Immature natural killer cell (primary cell): Measurements from ENCODE around the gene NRDC. TPM values are rescaled to one million over a fixed set of nuclear protein-coding genes. Genes with fewer than 3 reads are reported as not detected.
"Not testable (repeated sequence)": the region's sequence is repeated elsewhere in the genome, so short reads cannot be mapped to it uniquely, and the experiment has no call there.

Experiments used
- DNase-seq, 3 donors: peaks; one replicate each; pipeline ENCODE4 v3.0.0; 2022; ENCODE audit warnings: mixed read lengths in 1 of 3
- H3K27ac Mint-ChIP-seq, 6 donors: one replicate each; pipeline ENCODE4 v1.8.0; 2020; ENCODE audit warnings: mixed read lengths in 6 of 6, mild to moderate bottlenecking in 5 of 6, inconsistent platforms in 4 of 6, moderate library complexity in 3 of 6
- H3K27me3 Mint-ChIP-seq, 3 donors: one replicate each; pipeline ENCODE4 v1.8.0; 2020 to 2021; ENCODE audit warnings: low read depth in 3 of 3, mild to moderate bottlenecking in 3 of 3, mixed read lengths in 3 of 3, moderate library complexity in 3 of 3, inconsistent platforms in 1 of 3
- H3K36me3 Mint-ChIP-seq, 3 donors: one replicate each; pipeline ENCODE4 v1.8.0; 2020; ENCODE audit warnings: mixed read lengths in 3 of 3, inconsistent platforms in 2 of 3, mild to moderate bottlenecking in 2 of 3
- H3K4me1 Mint-ChIP-seq, 2 donors: one replicate each; pipeline ENCODE4 v1.8.0; 2020; ENCODE audit warnings: inconsistent platforms in 2 of 2, mild to moderate bottlenecking in 2 of 2, mixed read lengths in 2 of 2, moderate library complexity in 1 of 2
- H3K4me3 Mint-ChIP-seq, 5 donors: one replicate each; pipeline ENCODE4 v1.8.0; 2020; ENCODE audit warnings: mild to moderate bottlenecking in 5 of 5, mixed read lengths in 5 of 5, inconsistent platforms in 3 of 5, moderate library complexity in 3 of 5
- H3K9me3 Mint-ChIP-seq, 6 donors: one replicate each; pipeline ENCODE4 v1.8.0; 2020; ENCODE audit warnings: mild to moderate bottlenecking in 6 of 6, mixed read lengths in 6 of 6, inconsistent platforms in 4 of 6, moderate library complexity in 3 of 6
- polyA plus RNA-seq, 3 donors: library from polyadenylated mRNA; unstranded; fragments of 300-500 nt; fragmentation: Illumina TruSeq; gene quantifications; one replicate each; pipeline ENCODE4 v1.2.3, GENCODE V29; 2021

The NRDC gene
- polyA plus RNA-seq, 3 donors from 2014 or later = 66.2 to 101 (median 82.2) TPM

DNA sequence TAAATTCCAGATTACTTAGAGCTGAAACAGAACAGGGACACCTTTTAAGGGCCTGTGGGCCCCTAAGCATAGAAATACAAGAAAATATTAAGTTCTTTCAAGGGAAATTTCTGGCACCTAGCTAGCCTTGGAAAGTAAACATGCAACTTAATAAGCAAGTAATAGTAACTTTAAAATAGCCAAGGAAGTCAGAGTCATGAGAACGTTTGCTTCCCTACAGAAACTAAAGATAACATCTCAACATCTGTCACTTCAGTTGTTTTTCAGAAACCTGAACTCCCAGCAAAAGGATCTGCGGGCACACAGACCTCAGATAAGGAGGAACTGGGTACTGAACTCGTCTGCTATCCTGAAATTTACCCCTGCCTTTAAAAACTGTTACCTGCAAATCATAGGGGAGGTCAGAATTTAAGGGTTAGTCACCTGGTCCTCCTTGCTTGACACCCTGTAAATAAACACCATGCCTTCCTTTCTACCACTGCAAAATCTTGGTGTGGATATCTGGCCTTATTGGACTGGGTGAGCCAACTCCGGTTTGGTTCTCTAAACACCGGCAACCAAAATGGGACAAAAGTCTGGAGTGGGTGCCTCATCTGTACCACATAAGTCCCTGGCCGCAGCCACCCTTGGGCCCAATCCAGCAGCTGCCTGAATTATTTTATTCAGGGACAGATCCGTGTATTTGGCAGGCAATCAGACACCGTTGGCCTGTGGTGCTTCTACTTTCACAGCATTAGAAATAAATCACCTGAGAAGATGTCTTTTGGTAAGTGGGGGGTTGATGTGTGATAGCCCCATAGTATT, 27.9 kb downstream of the NRDC start:
- H3K27ac Mint-ChIP-seq = peak overlapping the region in 2 of 6 donors; percentile 5 to 21
- H3K27me3 Mint-ChIP-seq = peaks cover 0 to 3% (median 0%) of the 10 kb centered on the region in 3 donors
- no peak overlapping the region for H3K4me3 Mint-ChIP-seq
- no peaks in the 10 kb centered on the region for H3K9me3 Mint-ChIP-seq
- H3K4me1 Mint-ChIP-seq = peaks cover 8 to 28% of the 10 kb centered on the region in 2 donors
- DNase-seq = no peak
- peaks cover 0 to 15% (median 8%) of the 10 kb centered on the region in 3 donors for H3K36me3 Mint-ChIP-seq

DNA sequence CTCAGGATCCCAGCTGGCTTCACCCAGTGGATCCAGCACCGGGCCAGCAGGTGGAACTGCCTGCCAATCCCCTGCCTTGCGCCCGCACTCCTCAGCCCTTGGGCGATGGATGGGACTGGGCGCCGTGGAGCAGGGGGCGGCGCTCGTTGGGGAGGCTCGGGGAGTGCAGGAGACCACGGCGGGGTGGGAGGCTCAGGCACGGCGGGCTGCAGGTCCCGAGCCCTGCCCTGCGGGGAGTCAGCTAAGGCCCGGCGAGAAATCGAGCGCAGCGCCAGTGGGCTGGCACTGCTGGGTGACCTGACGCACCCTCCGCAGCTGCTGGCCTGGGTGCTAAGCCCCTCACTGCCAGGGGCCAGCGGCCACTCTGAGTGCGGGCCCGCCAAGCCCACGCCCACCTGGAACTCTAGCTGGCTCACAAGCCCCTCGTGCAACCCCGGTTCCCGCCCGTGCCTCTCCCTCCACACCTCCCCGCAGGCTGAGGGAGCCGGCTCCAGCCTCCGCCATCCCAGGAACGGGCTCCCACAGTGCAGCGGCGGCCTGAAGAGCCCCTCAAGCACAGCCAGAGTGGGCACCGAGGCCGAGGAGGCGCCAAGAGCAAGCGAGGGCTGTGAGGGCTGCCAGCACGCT, 31.1 kb downstream of the NRDC start:
- Mint-ChIP-seq H3K4me3 (no peak overlapping the region), H3K27me3 (no peaks in the 10 kb centered on the region), H3K9me3 (no peaks in the 10 kb centered on the region), H3K4me1 (peaks cover 19 to 47% of the 10 kb centered on the region in 2 donors), H3K27ac (no peak overlapping the region), H3K36me3 (peaks cover 0 to 12% (median 6%) of the 10 kb centered on the region in 3 donors)
- no peak for DNase-seq

DNA sequence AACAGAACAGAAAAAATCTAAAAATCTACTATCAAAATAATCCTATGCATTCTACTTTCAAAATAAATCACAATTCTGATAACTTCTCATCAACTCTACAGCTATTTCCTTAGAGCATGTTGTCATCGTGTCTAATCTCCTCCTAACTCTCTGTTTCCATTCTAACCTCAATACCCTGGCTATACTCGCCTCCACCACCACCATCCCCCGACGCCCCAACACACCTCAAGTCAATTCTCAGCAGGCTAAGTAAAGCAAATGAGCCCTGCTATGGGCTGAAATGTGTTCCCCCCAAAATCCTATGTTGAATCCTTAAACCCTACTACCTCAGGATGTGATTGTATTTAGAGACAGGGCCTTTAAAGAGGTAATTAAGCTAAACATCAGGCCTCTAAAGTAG, 34.6 kb downstream of the NRDC start:
- H3K9me3 Mint-ChIP-seq = no peaks in the 10 kb centered on the region
- H3K27me3 Mint-ChIP-seq = no peaks in the 10 kb centered on the region
- H3K4me3 Mint-ChIP-seq = no peak overlapping the region

DNA sequence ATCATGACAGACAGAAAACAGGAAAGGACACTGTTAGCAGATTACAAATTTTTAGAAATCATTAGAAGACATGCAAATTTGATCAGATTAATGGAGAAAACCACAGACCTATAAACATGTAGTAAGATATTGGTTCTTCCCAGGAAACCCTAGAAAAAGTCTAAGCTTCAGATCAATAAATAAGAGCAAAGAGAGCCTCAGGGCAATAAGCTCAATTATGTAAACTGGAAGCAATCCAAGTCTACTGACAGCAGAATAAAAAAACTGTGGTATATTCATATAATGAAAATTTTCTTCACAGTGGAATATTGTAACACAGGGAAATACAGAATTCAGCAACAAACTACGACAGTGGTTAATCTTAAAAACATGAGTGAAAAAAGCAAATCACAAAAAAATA, 36.3 kb downstream of the NRDC start:
- Mint-ChIP-seq H3K27ac (no peak overlapping the region), H3K36me3 (peaks cover 4 to 26% (median 14%) of the 10 kb centered on the region in 3 donors), H3K4me3 (no peak overlapping the region), H3K4me1 (peaks cover 38 to 84% of the 10 kb centered on the region in 2 donors), H3K27me3 (no peaks in the 10 kb centered on the region), H3K9me3 (no peaks in the 10 kb centered on the region)
- no peak for DNase-seq

More for the DNA sequence above, 34.6 kb downstream of the NRDC start:
- Mint-ChIP-seq H3K4me1 (peaks cover 35 to 67% of the 10 kb centered on the region in 2 donors), H3K27ac (peak overlapping the region in 4 of 6 donors; percentile 54 to 81 (median 62)), H3K36me3 (peaks cover 4 to 23% (median 14%) of the 10 kb centered on the region in 3 donors)
- no peak for DNase-seq

DNA sequence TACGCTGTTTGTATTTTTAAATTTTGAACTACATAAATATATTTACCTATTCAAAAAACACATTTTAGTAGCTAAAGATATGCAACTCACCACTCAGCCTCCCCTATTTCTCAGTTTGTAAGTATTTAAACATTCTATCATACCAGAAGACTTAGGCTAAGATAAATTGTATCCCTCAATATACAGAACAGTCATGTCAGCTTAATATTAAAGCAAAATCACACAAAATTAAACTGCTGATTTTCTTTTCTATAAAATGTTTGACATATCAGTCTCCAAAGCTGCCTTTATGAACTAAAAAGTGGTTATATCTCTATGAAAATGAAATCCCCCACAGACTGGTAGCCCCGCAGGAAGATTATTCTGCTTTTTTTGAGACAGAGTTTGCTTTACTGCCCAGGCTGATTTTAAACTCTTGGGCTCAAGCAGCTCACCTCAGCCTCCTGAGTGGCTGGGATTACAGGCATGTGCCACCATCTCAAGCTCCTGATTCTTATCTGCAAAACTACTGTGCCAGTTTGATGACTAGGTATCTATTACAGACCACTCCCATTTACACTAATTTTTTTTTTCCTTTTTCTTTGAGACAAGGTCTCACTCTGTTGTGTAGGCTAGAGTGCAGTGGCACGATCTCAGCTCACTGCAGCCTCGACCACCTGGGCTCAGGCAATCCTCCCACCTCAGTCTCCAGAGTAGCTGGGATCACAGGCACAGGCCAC, 37.6 kb downstream of the NRDC start:
- no peak for DNase-seq
- no peaks in the 10 kb centered on the region for H3K27me3 Mint-ChIP-seq
- H3K4me1 Mint-ChIP-seq = peaks cover 37 to 78% of the 10 kb centered on the region in 2 donors
- no peak overlapping the region for H3K4me3 Mint-ChIP-seq
- peaks cover 5 to 21% (median 15%) of the 10 kb centered on the region in 3 donors for H3K36me3 Mint-ChIP-seq
- H3K9me3 Mint-ChIP-seq = no peaks in the 10 kb centered on the region
- H3K27ac Mint-ChIP-seq = peak overlapping the region in 1 of 6 donors; percentile 28

DNA sequence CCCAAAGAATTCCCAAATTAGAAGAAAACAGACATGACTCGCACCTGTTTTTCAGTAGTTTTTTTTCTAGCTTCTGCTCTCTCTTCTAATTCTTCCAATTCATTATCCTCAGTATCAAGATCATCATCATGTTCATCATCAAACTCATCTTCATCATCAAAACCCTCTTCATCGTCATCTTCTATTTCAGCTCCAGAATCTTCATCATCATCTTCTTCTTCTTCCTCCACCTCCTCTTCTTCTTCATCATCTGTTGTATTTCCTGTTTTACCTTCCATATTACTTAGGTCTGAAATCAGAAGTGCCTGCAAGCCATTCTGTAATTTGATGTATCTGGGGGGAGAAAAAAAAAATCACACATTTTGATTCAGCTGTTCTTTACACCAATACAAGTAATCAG, 38.3 kb downstream of the NRDC start:
- peak overlapping the region in 1 of 6 donors; percentile 4 for H3K27ac Mint-ChIP-seq
- H3K36me3 Mint-ChIP-seq = peaks cover 8 to 21% (median 13%) of the 10 kb centered on the region in 3 donors
- H3K4me1 Mint-ChIP-seq = peaks cover 35 to 71% of the 10 kb centered on the region in 2 donors
- no peak overlapping the region for H3K4me3 Mint-ChIP-seq
- no peak for DNase-seq
- no peaks in the 10 kb centered on the region for H3K27me3 Mint-ChIP-seq
- no peaks in the 10 kb centered on the region for H3K9me3 Mint-ChIP-seq

DNA sequence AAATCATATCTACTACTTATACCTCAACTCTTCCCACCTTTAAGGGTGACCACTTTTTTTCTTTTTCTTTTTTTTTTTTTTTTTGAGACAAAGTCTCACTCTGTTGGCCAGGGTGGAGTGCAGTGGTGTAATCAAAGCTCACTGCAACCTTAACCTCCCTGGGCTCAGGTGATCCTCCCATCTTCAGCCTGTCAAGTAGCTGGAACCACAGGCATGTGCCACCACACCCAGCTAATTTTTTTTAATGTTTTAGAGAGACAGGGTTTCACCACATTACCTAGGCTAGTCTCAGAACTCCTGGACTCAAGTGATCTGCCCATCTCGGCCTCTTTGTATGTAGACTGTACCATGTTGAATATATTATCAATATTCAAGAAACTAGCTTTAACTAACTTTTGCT, 39.4 kb downstream of the NRDC start:
- DNase-seq = no peak
- Mint-ChIP-seq H3K27me3 (no peaks in the 10 kb centered on the region), H3K4me3 (no peak overlapping the region), H3K36me3 (peaks cover 8 to 21% (median 13%) of the 10 kb centered on the region in 3 donors), H3K27ac (peak overlapping the region in 1 of 6 donors; percentile 1), H3K4me1 (peaks cover 27 to 62% of the 10 kb centered on the region in 2 donors), H3K9me3 (no peaks in the 10 kb centered on the region)

DNA sequence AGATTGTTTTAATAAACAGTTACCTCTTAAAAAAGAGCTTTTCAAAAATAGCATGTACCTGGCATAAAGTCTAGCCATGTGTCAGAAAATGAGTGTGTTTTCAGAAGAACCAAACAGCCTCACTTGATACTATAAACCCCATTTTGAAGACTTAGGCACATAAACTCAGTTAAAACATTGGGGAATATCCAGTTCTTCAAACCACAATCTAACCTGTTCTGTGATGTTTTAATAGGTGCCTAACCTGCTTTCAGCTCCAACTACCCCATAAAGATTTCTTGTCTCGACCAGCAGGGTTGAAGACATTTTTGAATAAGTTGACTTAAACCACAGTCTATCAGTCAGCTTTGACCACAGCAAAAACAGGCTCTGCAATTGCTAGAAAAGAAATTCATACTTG, 41.3 kb downstream of the NRDC start:
- Mint-ChIP-seq H3K9me3 (no peaks in the 10 kb centered on the region), H3K36me3 (peaks cover 8 to 26% (median 17%) of the 10 kb centered on the region in 3 donors), H3K4me3 (no peak overlapping the region), H3K27ac (peak overlapping the region in 1 of 6 donors; percentile 24), H3K4me1 (peaks cover 24 to 48% of the 10 kb centered on the region in 2 donors), H3K27me3 (no peaks in the 10 kb centered on the region)
- DNase-seq = no peak

DNA sequence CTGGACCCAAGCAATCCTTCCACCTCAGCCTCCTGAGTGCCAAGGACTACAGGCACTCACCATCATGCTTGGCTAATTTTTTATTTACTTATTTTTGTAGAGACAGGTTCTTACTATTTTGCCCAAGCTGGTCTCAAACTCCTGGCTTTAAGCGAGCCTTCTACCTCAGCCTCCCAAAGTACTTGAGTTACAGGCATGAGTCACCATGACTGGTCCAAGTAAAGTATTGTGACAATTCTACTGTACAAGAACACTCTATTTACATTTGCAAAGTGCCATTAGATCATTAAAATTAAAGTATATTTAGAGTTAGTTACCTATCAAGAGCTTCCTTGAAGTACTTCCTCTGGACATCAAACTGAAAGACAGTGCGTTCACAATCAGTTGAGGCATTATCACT, 44.8 kb downstream of the NRDC start:
- H3K27ac Mint-ChIP-seq = peak overlapping the region in 1 of 6 donors; percentile 22
- no peaks in the 10 kb centered on the region for H3K9me3 Mint-ChIP-seq
- H3K27me3 Mint-ChIP-seq = no peaks in the 10 kb centered on the region
- H3K4me1 Mint-ChIP-seq = peaks cover 4 to 15% of the 10 kb centered on the region in 2 donors
- no peak overlapping the region for H3K4me3 Mint-ChIP-seq
- no peak for DNase-seq
- H3K36me3 Mint-ChIP-seq = peaks cover 4 to 23% (median 12%) of the 10 kb centered on the region in 3 donors

DNA sequence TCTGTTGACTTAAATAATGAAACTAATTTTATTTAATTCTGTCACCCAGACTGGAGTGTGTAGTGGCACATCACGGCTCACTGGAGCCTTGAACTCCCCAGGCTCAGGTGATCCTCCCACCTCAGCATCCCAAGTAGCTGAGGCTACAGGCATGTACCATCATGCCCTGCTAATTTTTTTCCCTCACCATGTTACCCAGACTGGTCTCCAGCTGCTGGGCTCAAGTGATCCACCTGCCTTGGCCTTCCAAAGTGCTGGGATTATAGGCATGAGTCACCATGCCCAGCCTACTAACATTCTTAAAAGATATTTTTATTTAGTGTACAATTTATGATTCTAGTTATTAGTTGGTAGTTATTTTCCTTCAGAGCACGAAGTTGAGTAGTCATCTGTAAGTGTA, 49.5 kb downstream of the NRDC start:
- H3K27ac Mint-ChIP-seq = no peak overlapping the region
- no peak overlapping the region for H3K4me3 Mint-ChIP-seq
- H3K4me1 Mint-ChIP-seq = no peaks in the 10 kb centered on the region
- H3K9me3 Mint-ChIP-seq = no peaks in the 10 kb centered on the region
- DNase-seq = no peak
- peaks cover 0 to 33% (median 8%) of the 10 kb centered on the region in 3 donors for H3K36me3 Mint-ChIP-seq
- H3K27me3 Mint-ChIP-seq = no peaks in the 10 kb centered on the region

DNA sequence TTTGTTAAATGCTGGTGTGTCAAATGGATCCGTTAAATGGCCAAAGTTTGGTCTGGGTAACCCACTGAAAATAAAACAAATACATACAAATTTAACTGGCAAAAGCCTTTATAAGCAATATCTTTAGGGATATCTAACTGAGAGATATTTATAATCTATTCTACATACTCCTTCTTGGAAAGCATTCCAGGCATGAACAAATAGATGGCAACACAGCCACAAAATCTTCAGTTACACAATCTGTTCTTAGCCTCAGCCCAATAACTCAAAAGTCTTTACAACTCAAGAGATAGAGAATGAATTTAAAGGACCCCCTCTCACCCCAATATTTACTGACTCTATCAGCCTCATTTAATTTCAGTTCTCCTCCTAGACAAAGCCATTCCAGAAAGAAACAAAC, 58.7 kb downstream of the NRDC start:
- Mint-ChIP-seq H3K36me3 (peaks cover 13 to 42% (median 18%) of the 10 kb centered on the region in 3 donors), H3K9me3 (no peaks in the 10 kb centered on the region), H3K4me3 (no peak overlapping the region), H3K4me1 (no peaks in the 10 kb centered on the region), H3K27ac (peak overlapping the region in 1 of 6 donors; percentile 41), H3K27me3 (no peaks in the 10 kb centered on the region)
- DNase-seq = no peak

DNA sequence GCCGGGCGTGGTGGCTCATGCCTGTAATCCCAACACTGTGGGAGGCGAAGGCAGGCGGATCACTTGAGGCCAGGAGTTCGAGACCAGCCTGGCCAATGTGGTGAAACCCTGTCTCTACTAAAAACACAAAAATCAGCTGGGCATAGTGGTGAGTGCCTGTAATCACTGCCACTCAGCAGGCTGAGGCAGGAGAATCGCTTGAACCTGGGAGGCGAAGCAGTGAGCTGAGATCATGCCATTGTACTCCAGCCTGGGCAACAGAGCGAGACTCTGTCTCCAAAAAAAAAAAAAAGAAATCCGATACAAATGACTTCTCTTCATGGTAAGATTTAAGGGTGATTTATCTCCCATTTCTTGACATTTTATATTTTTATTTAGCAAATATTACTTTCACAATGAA, 59.5 kb downstream of the NRDC start:
- peaks cover 17 to 43% (median 22%) of the 10 kb centered on the region in 3 donors for H3K36me3 Mint-ChIP-seq
- H3K4me1 Mint-ChIP-seq, DNase-seq, H3K27ac Mint-ChIP-seq, H3K27me3 Mint-ChIP-seq, H3K9me3 Mint-ChIP-seq, H3K4me3 Mint-ChIP-seq: not testable (repeated sequence)

DNA sequence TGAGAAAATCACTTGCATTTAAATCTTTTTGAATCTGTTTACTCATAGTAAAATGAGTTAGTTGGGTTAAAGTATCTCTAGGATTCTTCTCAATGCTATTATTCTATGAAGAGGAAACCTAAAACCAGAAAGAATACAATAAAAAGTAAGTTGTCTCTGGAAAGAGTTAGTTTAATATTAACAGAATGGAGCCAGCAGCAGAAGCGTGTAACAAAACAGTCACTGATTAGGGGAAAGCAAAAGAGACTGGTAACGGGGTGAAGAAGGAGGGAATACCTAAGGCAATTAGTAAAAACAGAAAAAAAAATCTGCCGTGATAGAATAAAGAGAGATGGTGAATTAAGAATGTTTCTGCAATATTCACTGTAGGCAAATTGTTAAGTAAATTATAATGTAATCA, 60.0 kb downstream of the NRDC start:
- peaks cover 21 to 49% (median 23%) of the 10 kb centered on the region in 3 donors for H3K36me3 Mint-ChIP-seq
- no peaks in the 10 kb centered on the region for H3K27me3 Mint-ChIP-seq

DNA sequence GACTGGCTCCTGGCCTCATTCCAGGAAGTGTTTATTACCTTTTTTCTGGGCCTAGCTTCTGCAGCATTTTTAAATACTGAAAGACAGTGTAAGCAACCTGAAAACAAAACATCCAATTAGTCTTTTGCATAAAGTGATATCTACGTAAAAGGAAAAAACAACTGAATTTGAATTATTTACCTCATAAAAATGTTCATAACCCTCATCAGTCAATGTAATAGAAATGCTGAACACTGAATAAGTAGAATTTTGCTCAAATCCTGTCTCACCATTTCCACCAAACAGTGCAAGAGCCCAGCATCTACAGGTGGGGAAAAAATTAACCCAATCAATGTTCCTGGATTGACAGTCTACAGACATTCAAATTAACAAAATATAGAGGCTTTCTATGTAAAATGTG, 64.0 kb downstream of the NRDC start:
- H3K27me3 Mint-ChIP-seq = no peaks in the 10 kb centered on the region
- no peak overlapping the region for H3K4me3 Mint-ChIP-seq
- H3K9me3 Mint-ChIP-seq = no peaks in the 10 kb centered on the region
- DNase-seq = no peak
- peak overlapping the region in 1 of 6 donors; percentile 13 for H3K27ac Mint-ChIP-seq
- peaks cover 18 to 44% (median 24%) of the 10 kb centered on the region in 3 donors for H3K36me3 Mint-ChIP-seq
- H3K4me1 Mint-ChIP-seq = no peaks in the 10 kb centered on the region

More for the DNA sequence above, 60.0 kb downstream of the NRDC start:
- DNase-seq = no peak
- Mint-ChIP-seq H3K27ac (no peak overlapping the region), H3K4me3 (no peak overlapping the region), H3K4me1 (no peaks in the 10 kb centered on the region), H3K9me3 (no peaks in the 10 kb centered on the region)
